ENCODE data around the gene BDKRB2.

BDKRB2 gene

GRCh38 chr14:96225213-96225612 is 20.6 kb downstream of the BDKRB2 start:
- Histone ChIP-seq H3K9me3 (ENCODE audit: control insufficient read depth in 2 of 2, low read length in 2 of 2) (no peaks in the 10 kb centered on the region), H3K27ac (ENCODE audit: low read depth in 2 of 2, low read length in 2 of 2) (peak overlapping the region; percentile 74 to 85), H3K4me1 (ENCODE audit: control insufficient read depth in 2 of 2, insufficient read depth in 2 of 2, low read length in 2 of 2) (peaks cover 15 to 35% of the 10 kb centered on the region in 2 donors), H3K9ac (ENCODE audit: low read depth in 1 of 2, low read length in 2 of 2) (peak overlapping the region; percentile 42 to 47), H3K27me3 (ENCODE audit: control insufficient read depth in 2 of 2, insufficient read depth in 2 of 2, low read length in 2 of 2) (no peaks in the 10 kb centered on the region), H3K36me3 (ENCODE audit: control insufficient read depth in 2 of 2, insufficient read depth in 2 of 2, low read length in 2 of 2) (peaks cover 0 to 3% of the 10 kb centered on the region in 2 donors), H3K4me3 (ENCODE audit: low read length in 2 of 2) (peak overlapping the region in 1 of 2 donors; percentile 20)

GRCh38 chr14:96225745-96226151 is 21.1 kb downstream of the BDKRB2 start:
- Histone ChIP-seq H3K27me3 (ENCODE audit: control insufficient read depth in 2 of 2, insufficient read depth in 2 of 2, low read length in 2 of 2) (no peaks in the 10 kb centered on the region), H3K4me3 (ENCODE audit: low read length in 2 of 2) (peak overlapping the region in 1 of 2 donors; percentile 20), H3K9me3 (ENCODE audit: control insufficient read depth in 2 of 2, low read length in 2 of 2) (no peaks in the 10 kb centered on the region), H3K36me3 (ENCODE audit: control insufficient read depth in 2 of 2, insufficient read depth in 2 of 2, low read length in 2 of 2) (peaks cover 0 to 3% of the 10 kb centered on the region in 2 donors), H3K9ac (ENCODE audit: low read depth in 1 of 2, low read length in 2 of 2) (peak overlapping the region; percentile 42 to 47), H3K27ac (ENCODE audit: low read depth in 2 of 2, low read length in 2 of 2) (peak overlapping the region; percentile 74 to 85), H3K4me1 (ENCODE audit: control insufficient read depth in 2 of 2, insufficient read depth in 2 of 2, low read length in 2 of 2) (peaks cover 15 to 35% of the 10 kb centered on the region in 2 donors)

GRCh38 chr14:96227428-96227827 is 22.8 kb downstream of the BDKRB2 start:
- no peak overlapping the region for H3K9ac ChIP-seq (ENCODE audit: low read depth in 1 of 2, low read length in 2 of 2)
- H3K4me3 ChIP-seq (ENCODE audit: low read length in 2 of 2), result no peak overlapping the region
- H3K27ac ChIP-seq (ENCODE audit: low read depth in 2 of 2, low read length in 2 of 2), result no peak overlapping the region
- no peaks in the 10 kb centered on the region for H3K27me3 ChIP-seq (ENCODE audit: control insufficient read depth in 2 of 2, insufficient read depth in 2 of 2, low read length in 2 of 2)
- H3K9me3 ChIP-seq (ENCODE audit: control insufficient read depth in 2 of 2, low read length in 2 of 2), result no peaks in the 10 kb centered on the region
- H3K36me3 ChIP-seq (ENCODE audit: control insufficient read depth in 2 of 2, insufficient read depth in 2 of 2, low read length in 2 of 2), result peaks cover 0 to 3% of the 10 kb centered on the region in 2 donors
- H3K4me1 ChIP-seq (ENCODE audit: control insufficient read depth in 2 of 2, insufficient read depth in 2 of 2, low read length in 2 of 2), result peaks cover 15 to 31% of the 10 kb centered on the region in 2 donors

DNA sequence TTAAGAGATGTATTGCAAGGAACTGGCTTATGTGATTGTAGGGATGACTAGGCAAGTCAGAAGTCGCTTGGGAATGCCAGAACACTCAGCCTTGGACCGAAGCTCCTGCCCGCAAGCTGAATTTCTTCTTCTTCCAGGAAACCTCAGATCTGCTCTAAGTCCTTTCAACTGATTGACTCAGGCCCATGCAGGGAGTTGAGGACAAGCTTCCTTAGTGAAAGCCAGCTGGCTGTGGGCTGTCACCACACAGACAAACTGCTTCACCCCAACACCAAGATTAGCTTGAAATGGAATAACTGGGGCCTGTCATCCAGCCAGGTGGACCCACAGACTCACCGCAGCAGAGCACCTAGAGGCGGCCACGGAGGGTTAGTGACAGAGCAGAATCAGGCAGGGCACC is 24.7 kb downstream of the BDKRB2 start:
- peaks cover 15 to 36% of the 10 kb centered on the region in 2 donors for H3K4me1 ChIP-seq (ENCODE audit: control insufficient read depth in 2 of 2, insufficient read depth in 2 of 2, low read length in 2 of 2)

DNA sequence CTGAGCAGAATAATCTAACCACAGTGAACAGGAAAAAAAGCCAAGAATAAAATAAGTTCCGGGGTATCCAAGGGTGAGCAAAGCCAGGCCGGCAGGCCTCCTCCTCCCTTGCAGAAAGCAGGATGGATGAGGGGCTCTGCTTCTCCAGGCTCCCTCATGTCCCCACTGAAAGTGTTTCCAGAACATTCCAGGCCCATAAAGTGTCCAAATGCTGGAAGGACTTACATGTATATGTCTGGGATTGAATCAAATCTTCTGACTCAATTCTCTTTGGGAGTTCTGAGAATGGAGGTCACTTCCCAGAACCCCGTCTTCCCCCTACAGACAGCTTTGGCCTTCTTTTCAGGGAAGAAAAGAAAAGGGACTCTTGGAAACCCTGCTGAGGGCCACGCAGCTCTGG is 26.4 kb downstream of the BDKRB2 start:
- Histone ChIP-seq H3K36me3 (ENCODE audit: control insufficient read depth in 2 of 2, insufficient read depth in 2 of 2, low read length in 2 of 2) (peaks cover 0 to 3% of the 10 kb centered on the region in 2 donors), H3K4me3 (ENCODE audit: low read length in 2 of 2) (no peak overlapping the region), H3K4me1 (ENCODE audit: control insufficient read depth in 2 of 2, insufficient read depth in 2 of 2, low read length in 2 of 2) (peaks cover under 1 to 23% of the 10 kb centered on the region in 2 donors), H3K27ac (ENCODE audit: low read depth in 2 of 2, low read length in 2 of 2) (peak overlapping the region in 1 of 2 donors; percentile 32), H3K27me3 (ENCODE audit: control insufficient read depth in 2 of 2, insufficient read depth in 2 of 2, low read length in 2 of 2) (no peaks in the 10 kb centered on the region), H3K9ac (ENCODE audit: low read depth in 1 of 2, low read length in 2 of 2) (no peak overlapping the region), H3K9me3 (ENCODE audit: control insufficient read depth in 2 of 2, low read length in 2 of 2) (no peaks in the 10 kb centered on the region)

More for the DNA sequence above, 24.7 kb downstream of the BDKRB2 start:
- Histone ChIP-seq H3K9me3 (ENCODE audit: control insufficient read depth in 2 of 2, low read length in 2 of 2) (no peaks in the 10 kb centered on the region), H3K4me3 (ENCODE audit: low read length in 2 of 2) (no peak overlapping the region), H3K27me3 (ENCODE audit: control insufficient read depth in 2 of 2, insufficient read depth in 2 of 2, low read length in 2 of 2) (no peaks in the 10 kb centered on the region), H3K9ac (ENCODE audit: low read depth in 1 of 2, low read length in 2 of 2) (no peak overlapping the region), H3K27ac (ENCODE audit: low read depth in 2 of 2, low read length in 2 of 2) (no peak overlapping the region), H3K36me3 (ENCODE audit: control insufficient read depth in 2 of 2, insufficient read depth in 2 of 2, low read length in 2 of 2) (peaks cover 0 to 3% of the 10 kb centered on the region in 2 donors)

DNA sequence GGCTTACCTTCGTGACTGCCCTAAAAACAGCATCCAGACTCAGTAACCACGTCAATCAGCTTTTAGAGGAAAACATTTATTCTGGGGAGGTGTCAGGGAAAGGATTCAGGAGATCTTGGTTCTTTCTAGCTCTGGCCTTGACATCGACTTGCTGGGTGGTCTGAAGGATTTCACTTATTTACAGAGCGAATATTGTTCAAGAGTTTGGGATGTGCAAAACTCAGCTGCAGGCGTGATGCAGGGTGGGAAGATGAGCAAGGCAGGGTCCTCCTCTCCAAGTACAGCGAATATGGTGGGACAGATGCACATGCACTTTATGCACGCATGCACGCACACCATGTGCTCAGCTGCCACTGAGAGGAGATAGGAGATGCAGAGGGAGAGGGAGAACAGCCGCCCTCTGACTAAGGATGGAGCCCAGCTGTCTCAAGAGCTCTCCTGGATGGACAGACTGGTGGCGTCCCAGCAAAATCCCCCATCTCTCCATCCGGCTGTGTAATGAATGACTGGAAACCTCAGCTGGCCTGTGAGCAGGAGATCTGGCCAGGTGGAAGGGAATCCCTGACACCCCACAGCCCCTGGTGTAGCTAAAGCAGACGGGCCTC is 27.0 kb downstream of the BDKRB2 start:
- no peak overlapping the region for H3K9ac ChIP-seq (ENCODE audit: low read depth in 1 of 2, low read length in 2 of 2)
- H3K27me3 ChIP-seq (ENCODE audit: control insufficient read depth in 2 of 2, insufficient read depth in 2 of 2, low read length in 2 of 2), result no peaks in the 10 kb centered on the region
- H3K9me3 ChIP-seq (ENCODE audit: control insufficient read depth in 2 of 2, low read length in 2 of 2), result no peaks in the 10 kb centered on the region
- H3K27ac ChIP-seq (ENCODE audit: low read depth in 2 of 2, low read length in 2 of 2), result peak overlapping the region in 1 of 2 donors; percentile 32
- H3K4me1 ChIP-seq (ENCODE audit: control insufficient read depth in 2 of 2, insufficient read depth in 2 of 2, low read length in 2 of 2), result peaks cover 0 to 22% of the 10 kb centered on the region in 2 donors
- no peak overlapping the region for H3K4me3 ChIP-seq (ENCODE audit: low read length in 2 of 2)
- H3K36me3 ChIP-seq (ENCODE audit: control insufficient read depth in 2 of 2, insufficient read depth in 2 of 2, low read length in 2 of 2), result peaks cover 0 to 3% of the 10 kb centered on the region in 2 donors

DNA sequence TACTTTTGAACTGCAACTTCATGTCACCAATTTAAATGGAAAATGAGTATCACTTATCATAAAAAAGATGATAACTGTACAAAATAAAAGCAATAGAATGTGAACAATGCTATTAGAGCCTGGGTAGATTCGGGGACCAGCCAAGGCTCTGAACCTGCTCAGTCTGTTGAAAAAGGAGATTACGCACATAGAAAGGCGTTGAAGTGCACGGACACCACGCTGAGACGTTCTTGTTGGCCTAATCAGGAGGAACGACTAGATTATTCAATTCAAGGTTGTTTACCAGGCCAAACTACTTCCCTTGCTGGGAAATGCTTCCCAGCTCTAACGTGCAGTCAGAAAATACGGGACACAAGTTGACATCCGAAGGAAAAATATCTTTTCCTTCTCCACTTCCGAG is 27.9 kb downstream of the BDKRB2 start:
- no peak overlapping the region for H3K4me3 ChIP-seq (ENCODE audit: low read length in 2 of 2)
- peaks cover 0 to 22% of the 10 kb centered on the region in 2 donors for H3K4me1 ChIP-seq (ENCODE audit: control insufficient read depth in 2 of 2, insufficient read depth in 2 of 2, low read length in 2 of 2)
- peaks cover 1 to 3% of the 10 kb centered on the region in 2 donors for H3K36me3 ChIP-seq (ENCODE audit: control insufficient read depth in 2 of 2, insufficient read depth in 2 of 2, low read length in 2 of 2)
- no peaks in the 10 kb centered on the region for H3K9me3 ChIP-seq (ENCODE audit: control insufficient read depth in 2 of 2, low read length in 2 of 2)
- no peaks in the 10 kb centered on the region for H3K27me3 ChIP-seq (ENCODE audit: control insufficient read depth in 2 of 2, insufficient read depth in 2 of 2, low read length in 2 of 2)
- H3K27ac ChIP-seq (ENCODE audit: low read depth in 2 of 2, low read length in 2 of 2), result no peak overlapping the region
- no peak overlapping the region for H3K9ac ChIP-seq (ENCODE audit: low read depth in 1 of 2, low read length in 2 of 2)

DNA sequence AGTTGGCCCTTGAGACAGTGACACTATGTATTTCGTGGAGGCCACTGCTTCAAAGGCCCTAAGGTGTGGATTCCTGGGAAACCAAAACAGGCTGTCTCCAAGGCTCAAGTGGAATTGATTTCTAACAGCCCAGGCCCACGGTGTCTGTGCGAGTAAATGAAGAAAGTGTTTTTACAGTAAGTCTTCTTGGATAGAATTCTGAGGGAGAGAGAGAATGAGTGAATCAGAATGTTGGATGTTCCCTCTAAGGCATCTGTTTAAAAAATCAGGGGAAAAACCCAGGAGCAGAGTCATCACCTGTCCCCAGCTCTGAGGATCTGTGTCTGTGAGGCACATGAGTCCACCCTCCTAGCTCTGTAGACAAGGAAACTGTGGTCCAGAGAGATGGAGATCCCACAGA is 29.0 kb downstream of the BDKRB2 start:
- Histone ChIP-seq H3K27me3 (ENCODE audit: control insufficient read depth in 2 of 2, insufficient read depth in 2 of 2, low read length in 2 of 2) (no peaks in the 10 kb centered on the region), H3K27ac (ENCODE audit: low read depth in 2 of 2, low read length in 2 of 2) (no peak overlapping the region), H3K4me3 (ENCODE audit: low read length in 2 of 2) (no peak overlapping the region), H3K9ac (ENCODE audit: low read depth in 1 of 2, low read length in 2 of 2) (no peak overlapping the region), H3K4me1 (ENCODE audit: control insufficient read depth in 2 of 2, insufficient read depth in 2 of 2, low read length in 2 of 2) (peaks cover 0 to 23% of the 10 kb centered on the region in 2 donors), H3K9me3 (ENCODE audit: control insufficient read depth in 2 of 2, low read length in 2 of 2) (no peaks in the 10 kb centered on the region), H3K36me3 (ENCODE audit: control insufficient read depth in 2 of 2, insufficient read depth in 2 of 2, low read length in 2 of 2) (peaks cover 0 to 3% of the 10 kb centered on the region in 2 donors)

DNA sequence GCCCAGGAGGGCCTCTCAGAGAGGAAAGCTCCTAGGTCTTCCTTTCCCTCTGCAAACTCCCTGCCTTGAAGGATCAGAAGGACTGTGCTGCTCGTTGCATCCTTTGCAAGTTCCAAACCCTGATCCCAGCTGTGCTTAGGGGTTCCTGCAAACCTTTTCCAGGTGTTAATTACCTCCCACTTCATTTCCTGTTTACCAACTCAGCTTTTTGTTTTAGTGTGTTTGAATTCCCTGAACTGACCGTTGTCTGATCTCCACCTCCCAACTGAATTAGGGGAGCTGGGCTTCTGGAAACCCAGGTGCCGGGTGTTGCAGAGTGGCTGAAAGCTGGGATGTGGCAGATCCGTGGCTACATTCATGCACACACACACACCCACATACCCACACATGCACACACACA is 30.8 kb downstream of the BDKRB2 start:
- Histone ChIP-seq H3K36me3 (ENCODE audit: control insufficient read depth in 2 of 2, insufficient read depth in 2 of 2, low read length in 2 of 2) (peaks cover 0 to 3% of the 10 kb centered on the region in 2 donors), H3K4me3 (ENCODE audit: low read length in 2 of 2) (no peak overlapping the region), H3K9ac (ENCODE audit: low read depth in 1 of 2, low read length in 2 of 2) (no peak overlapping the region), H3K27ac (ENCODE audit: low read depth in 2 of 2, low read length in 2 of 2) (no peak overlapping the region), H3K27me3 (ENCODE audit: control insufficient read depth in 2 of 2, insufficient read depth in 2 of 2, low read length in 2 of 2) (no peaks in the 10 kb centered on the region), H3K4me1 (ENCODE audit: control insufficient read depth in 2 of 2, insufficient read depth in 2 of 2, low read length in 2 of 2) (peaks cover 10 to 35% of the 10 kb centered on the region in 2 donors), H3K9me3 (ENCODE audit: control insufficient read depth in 2 of 2, low read length in 2 of 2) (no peaks in the 10 kb centered on the region)

DNA sequence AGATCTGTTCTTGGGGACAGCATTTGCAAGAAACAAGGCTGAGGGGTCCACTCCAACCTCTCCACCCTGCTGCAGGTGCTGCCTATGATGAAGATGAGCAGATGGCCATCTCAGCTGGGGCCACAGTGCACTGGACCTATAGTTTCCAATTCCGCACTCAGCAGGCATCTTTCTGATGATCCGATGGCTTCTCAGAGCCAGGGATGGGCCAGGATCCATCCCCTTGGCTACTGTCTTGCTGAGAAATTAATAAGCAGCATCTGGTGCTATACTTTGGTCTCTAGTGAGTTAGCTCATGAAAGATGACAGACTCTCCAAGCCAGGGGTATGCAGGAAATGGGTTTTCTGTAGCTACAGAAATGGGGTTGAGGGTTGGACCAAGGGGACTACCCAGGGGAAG is 33.0 kb downstream of the BDKRB2 start:
- Histone ChIP-seq H3K27ac (ENCODE audit: low read depth in 2 of 2, low read length in 2 of 2) (no peak overlapping the region), H3K9ac (ENCODE audit: low read depth in 1 of 2, low read length in 2 of 2) (no peak overlapping the region), H3K4me1 (ENCODE audit: control insufficient read depth in 2 of 2, insufficient read depth in 2 of 2, low read length in 2 of 2) (peaks cover 12 to 37% of the 10 kb centered on the region in 2 donors), H3K27me3 (ENCODE audit: control insufficient read depth in 2 of 2, insufficient read depth in 2 of 2, low read length in 2 of 2) (no peaks in the 10 kb centered on the region), H3K9me3 (ENCODE audit: control insufficient read depth in 2 of 2, low read length in 2 of 2) (no peaks in the 10 kb centered on the region), H3K4me3 (ENCODE audit: low read length in 2 of 2) (no peak overlapping the region), H3K36me3 (ENCODE audit: control insufficient read depth in 2 of 2, insufficient read depth in 2 of 2, low read length in 2 of 2) (peaks cover 16 to 20% of the 10 kb centered on the region in 2 donors)

All from mucosa of rectum (tissue), 2 donors.